T-cell (primary cell): ENCODE data around the gene SNRPB2. TPM values are rescaled to one million over a fixed set of nuclear protein-coding genes. Genes with fewer than 3 reads are reported as not detected.

Experiments used
- ATAC-seq, 4 experiments: fragments of 200-7000 bp in 3 of 4; fragments of 150-1000 bp in 1 of 4; cut with Tn5 transposase; replicated peaks in 1 of 4; 1 replicate in 3 of 4; 2 replicates in 1 of 4; pipeline ENCODE4 v1.10.0; 2021; ENCODE audit warnings: moderate library complexity in 3 of 4, mild to moderate bottlenecking in 2 of 4, moderate number of reproducible peaks in 1 of 4
- CTCF ChIA-PET, 2 donors: fragments of 300-600 bp; sonication (Branson Sonifier 250); formaldehyde crosslinking; loops; one replicate each; lab custom pipeline; 2022; ENCODE audit warnings: antibody characterized with exemption in 2 of 2; lab: Charles Lee
- POLR2A ChIA-PET, 2 donors: fragments of 300-600 bp; sonication (Branson Sonifier 250); formaldehyde crosslinking; loops; one replicate each; lab custom pipeline; 2022; ENCODE audit warnings: antibody characterized with exemption in 2 of 2; lab: Charles Lee
- DNase-seq, 35 experiments: peaks; one replicate each; pipeline versions ENCODE4 v3.0.0 to v3.0.0-alpha.2; 2013 to 2023
- H3K27ac ChIP-seq: one replicate; pipeline ENCODE4 v1.5.1; 2013; ENCODE audit warnings: low read length
- H3K27me3 ChIP-seq, 2 experiments: replicated peaks in 1 of 2; 1 replicate in 1 of 2; 2 replicates in 1 of 2; pipeline versions ENCODE4 v1.6.1 to v1.7.0; 2013; ENCODE audit warnings: low read length in 1 of 2, mixed read lengths in 1 of 2; ENCODE audit not compliant: control insufficient read depth in 2 of 2, insufficient read depth in 2 of 2; ENCODE audit errors: extremely low read depth in 1 of 2
- H3K36me3 ChIP-seq, 2 donors: 1 replicate in 1 of 2; 2 replicates in 1 of 2; pipeline versions ENCODE4 v1.6.1 to v1.7.0; 2013; ENCODE audit warnings: low read length in 1 of 2; ENCODE audit not compliant: control insufficient read depth in 2 of 2, insufficient read depth in 1 of 2; ENCODE audit errors: extremely low read depth in 1 of 2
- H3K4me1 ChIP-seq, 2 experiments: 1 replicate in 1 of 2; 2 replicates in 1 of 2; pipeline versions ENCODE4 v1.6.1 to v1.7.0; 2013; ENCODE audit warnings: low read length in 2 of 2, mixed read lengths in 1 of 2; ENCODE audit not compliant: insufficient read depth in 2 of 2, control insufficient read depth in 1 of 2; ENCODE audit errors: extremely low read depth in 1 of 2
- H3K4me3 ChIP-seq, 2 donors: 1 replicate in 1 of 2; 2 replicates in 1 of 2; pipeline versions ENCODE4 v1.5.1 to v1.7.0; 2013; ENCODE audit warnings: mild to moderate bottlenecking in 2 of 2, low read length in 1 of 2, moderate library complexity in 1 of 2; ENCODE audit not compliant: control insufficient read depth in 1 of 2; ENCODE audit errors: extremely low read depth in 1 of 2
- H3K9me3 ChIP-seq: 2 replicates; pipeline ENCODE4 v1.7.0; 2013
- H3K27ac Mint-ChIP-seq, 2 donors: one replicate each; pipeline ENCODE4 v1.8.0; 2020 to 2021; ENCODE audit warnings: mild to moderate bottlenecking in 2 of 2, mixed read lengths in 2 of 2
- H3K27me3 Mint-ChIP-seq, 2 donors: one replicate each; pipeline ENCODE4 v1.8.0; 2021 to 2022; ENCODE audit warnings: mixed read lengths in 2 of 2
- H3K36me3 Mint-ChIP-seq: one replicate; pipeline ENCODE4 v1.8.0; 2021; ENCODE audit warnings: mixed read lengths
- H3K4me1 Mint-ChIP-seq, 3 donors: one replicate each; pipeline ENCODE4 v1.8.0; 2020 to 2022; ENCODE audit warnings: mixed read lengths in 3 of 3, mild to moderate bottlenecking in 1 of 3
- H3K4me3 Mint-ChIP-seq, 3 donors: one replicate each; pipeline ENCODE4 v1.8.0; 2020 to 2022; ENCODE audit warnings: mild to moderate bottlenecking in 3 of 3, mixed read lengths in 3 of 3, moderate library complexity in 3 of 3
- H3K9me3 Mint-ChIP-seq, 3 donors: one replicate each; pipeline ENCODE4 v1.8.0; 2020 to 2022; ENCODE audit warnings: mixed read lengths in 3 of 3
- WGBS: methylation state at CpG from one replicate; pipeline ENCODE4 v1.1.5; 2013; ENCODE audit warnings: missing lambda C conversion rate; ENCODE audit not compliant: insufficient coverage; 5-methylcytosine and 5-hydroxymethylcytosine counted together
- total RNA-seq, 35 experiments: library from RNA in 6 of 35; stranded (reverse) in 6 of 35; fragments of 120-200 nt in 1 of 35; gene quantifications; one replicate each; pipeline versions ENCODE4 v1.2.1 to v1.2.4 and lab custom pipeline; 2013 to 2026

The SNRPB2 gene
- total RNA-seq, 5 donors from 2014 or later (not counting 1 experiment from before 2014, with no cell fraction given) = 31.5 to 46.7 (median 45.5) TPM

DNA sequence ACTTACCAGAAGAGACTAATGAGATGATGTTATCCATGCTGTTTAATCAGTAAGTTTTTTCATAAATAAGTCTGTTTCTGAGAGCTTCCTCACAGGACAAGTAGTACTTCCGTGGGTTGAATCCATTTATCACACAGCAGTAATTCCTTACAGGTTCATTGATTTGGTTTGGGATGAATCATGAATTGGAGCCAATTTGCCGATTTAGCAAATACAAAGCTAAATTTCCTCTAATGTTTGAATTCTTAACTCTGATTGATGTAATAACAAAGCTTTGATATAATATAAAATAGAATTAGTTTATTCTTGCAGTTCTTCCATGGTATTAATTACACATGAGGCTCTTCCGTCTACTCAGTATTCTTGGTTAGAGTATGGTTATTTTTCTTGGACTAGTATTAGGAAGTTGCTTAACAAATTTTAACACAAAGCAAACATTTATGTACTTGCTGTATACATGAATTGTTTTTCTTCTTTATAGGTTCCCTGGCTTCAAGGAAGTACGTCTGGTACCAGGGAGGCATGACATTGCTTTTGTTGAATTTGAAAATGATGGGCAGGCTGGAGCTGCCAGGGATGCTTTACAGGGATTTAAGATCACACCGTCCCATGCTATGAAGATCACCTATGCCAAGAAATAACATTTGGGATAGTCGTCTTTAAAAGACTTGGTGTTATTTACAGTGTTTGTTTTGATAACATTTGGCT is 10.7 kb downstream of the SNRPB2 start:
- ATAC-seq = no peak
- Mint-ChIP-seq H3K36me3 (peaks cover 50% of the 10 kb centered on the region), H3K9me3 (no peaks in the 10 kb centered on the region), H3K27me3 (no peaks in the 10 kb centered on the region), H3K4me3 (no peak overlapping the region), H3K27ac (no peak overlapping the region), H3K4me1 (peaks cover 6 to 11% (median 7%) of the 10 kb centered on the region in 3 donors)
- DNase-seq = no peak
- POLR2A ChIA-PET = no interaction called here
- Histone ChIP-seq H3K27me3 (no peaks in the 10 kb centered on the region), H3K9me3 (no peaks in the 10 kb centered on the region), H3K27ac (no peak overlapping the region), H3K4me1 (no peaks in the 10 kb centered on the region), H3K36me3 (peaks cover 3 to 48% of the 10 kb centered on the region in 2 donors), H3K4me3 (no peak overlapping the region)
- CTCF ChIA-PET = interaction anchor here in 1 of 2 donors (1.1 kb wide), 1 partner anchor 13 kb away, joined by 3 read pairs; no protein-coding TSS in a partner anchor
- WGBS = 100% methylated on average over 1 of the region's 6 CpGs

GRCh38 chr20:16744178-16744807 is 14.5 kb downstream of the SNRPB2 start:
- Mint-ChIP-seq H3K9me3 (no peaks in the 10 kb centered on the region), H3K27ac (no peak overlapping the region), H3K36me3 (peaks cover 32% of the 10 kb centered on the region), H3K4me1 (peaks cover 0 to under 1% (median 0%) of the 10 kb centered on the region in 3 donors), H3K27me3 (peaks cover 0 to 4% of the 10 kb centered on the region in 2 donors), H3K4me3 (no peak overlapping the region)
- Histone ChIP-seq H3K4me3 (no peak overlapping the region), H3K9me3 (no peaks in the 10 kb centered on the region), H3K27ac (no peak overlapping the region), H3K4me1 (no peaks in the 10 kb centered on the region), H3K27me3 (no peaks in the 10 kb centered on the region), H3K36me3 (peaks cover 0 to 19% of the 10 kb centered on the region in 2 donors)
- ChIA-PET POLR2A (no interaction called here), CTCF (no interaction called here)
- no peak for DNase-seq
- WGBS = 95% methylated on average over 3 of the region's 3 CpGs
- no peak for ATAC-seq

- CTCF ChIA-PET = interaction anchor here in 1 of 2 donors (0.7 kb wide), 1 partner anchor 41 kb away, joined by 3 read pairs; no protein-coding TSS in a partner anchor
- Mint-ChIP-seq H3K36me3 (peaks cover 23% of the 10 kb centered on the region), H3K27ac (no peak overlapping the region)
These were observed 15.4 kb downstream of the SNRPB2 start for GRCh38 chr20:16745204-16745603.

DNA sequence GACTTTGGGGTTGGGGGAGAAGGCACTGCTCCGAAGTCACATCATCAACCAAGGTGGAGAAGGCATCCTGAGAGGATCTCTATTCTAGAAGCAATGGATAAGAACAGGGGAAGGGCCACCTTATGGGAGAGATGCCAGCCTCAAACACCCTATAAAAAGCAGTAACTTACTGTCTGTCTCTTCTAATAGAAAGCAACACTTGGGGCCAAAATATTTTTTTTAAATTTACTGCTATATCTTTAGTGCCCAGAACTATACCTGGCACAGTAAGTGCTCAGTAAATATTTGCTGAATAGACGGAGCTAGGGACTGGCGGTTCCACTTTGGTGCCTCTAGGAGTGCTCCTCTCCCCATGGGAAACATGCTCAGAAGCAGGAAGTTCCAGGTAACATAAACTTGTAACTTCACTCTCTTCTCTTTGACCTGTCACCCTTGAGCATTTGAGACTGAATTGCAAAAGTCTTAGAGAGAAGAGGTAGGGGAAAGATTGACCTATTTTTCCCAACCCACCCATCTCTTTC is 17.5 kb downstream of the SNRPB2 start:
- Histone ChIP-seq H3K27ac (no peak overlapping the region), H3K27me3 (no peaks in the 10 kb centered on the region), H3K4me3 (no peak overlapping the region), H3K36me3 (no peaks in the 10 kb centered on the region), H3K4me1 (no peaks in the 10 kb centered on the region), H3K9me3 (no peaks in the 10 kb centered on the region)
- no peaks in the 10 kb centered on the region for H3K9me3 Mint-ChIP-seq
- peaks cover 6% of the 10 kb centered on the region for H3K36me3 Mint-ChIP-seq
- 92% methylated on average over 2 of the region's 3 CpGs for WGBS
- ATAC-seq (no peak), DNase-seq (no peak)
- H3K4me1 Mint-ChIP-seq = peaks cover 0 to 4% (median 2%) of the 10 kb centered on the region in 3 donors
- ChIA-PET CTCF (no interaction called here), POLR2A (no interaction called here)
- no peak overlapping the region for H3K27ac Mint-ChIP-seq
- H3K4me3 Mint-ChIP-seq = no peak overlapping the region
- peaks cover 0 to 12% of the 10 kb centered on the region in 2 donors for H3K27me3 Mint-ChIP-seq

More at GRCh38 chr20:16745204-16745603, 15.4 kb downstream of the SNRPB2 start:
- Histone ChIP-seq H3K9me3 (no peaks in the 10 kb centered on the region), H3K4me1 (no peaks in the 10 kb centered on the region), H3K27ac (no peak overlapping the region), H3K27me3 (no peaks in the 10 kb centered on the region), H3K4me3 (no peak overlapping the region), H3K36me3 (peaks cover 0 to 11% of the 10 kb centered on the region in 2 donors)
- H3K4me1 Mint-ChIP-seq = no peaks in the 10 kb centered on the region
- POLR2A ChIA-PET = no interaction called here
- ATAC-seq (no peak), DNase-seq (no peak)
- 90% methylated on average over 3 of the region's 5 CpGs for WGBS
- peaks cover 0 to 9% of the 10 kb centered on the region in 2 donors for H3K27me3 Mint-ChIP-seq
- H3K4me3 Mint-ChIP-seq = no peak overlapping the region
- no peaks in the 10 kb centered on the region for H3K9me3 Mint-ChIP-seq

DNA sequence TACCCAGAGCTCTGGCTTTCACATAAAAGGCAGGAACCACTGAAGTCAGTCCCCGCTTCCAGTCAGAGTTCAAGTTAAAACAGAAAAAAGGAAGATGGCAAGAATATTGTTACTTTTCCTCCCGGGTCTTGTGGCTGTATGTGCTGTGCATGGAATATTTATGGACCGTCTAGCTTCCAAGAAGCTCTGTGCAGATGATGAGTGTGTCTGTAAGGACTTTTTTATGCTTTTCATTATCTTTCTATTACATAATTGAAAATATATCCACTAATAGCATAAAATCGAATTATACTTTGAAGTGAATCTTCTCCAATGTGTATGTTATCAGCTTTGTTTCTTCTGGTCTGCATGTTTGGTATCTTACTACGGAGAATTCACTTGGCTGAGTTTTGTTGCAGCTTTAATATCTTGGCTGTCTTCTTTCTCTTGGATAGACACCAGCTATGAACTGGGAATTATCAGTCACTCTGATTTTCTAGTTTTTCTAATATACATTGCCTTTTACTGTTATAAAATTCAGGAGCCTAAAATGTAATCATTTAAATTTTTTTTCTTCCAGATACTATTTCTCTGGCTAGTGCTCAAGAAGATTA is 18.6 kb downstream of the SNRPB2 start, which contains the start of gene OTOR:
Gene OTOR (plus strand): TSS at position 51 of the 593 bp plus-strand sequence. CDS start 44 bp downstream, at position 95.
- Mint-ChIP-seq H3K27ac (no peak within 1 kb of the TSS), H3K36me3 (no peaks in the 10 kb centered on the region), H3K4me1 (peaks cover 0 to 4% (median 2%) of the 10 kb centered on the region in 3 donors), H3K9me3 (no peaks in the 10 kb centered on the region), H3K4me3 (no peak within 1 kb of the TSS), H3K27me3 (peaks cover 0 to 12% of the 10 kb centered on the region in 2 donors)
- DNase-seq = no peak
- Histone ChIP-seq H3K27ac (no peak within 1 kb of the TSS), H3K9me3 (no peaks in the 10 kb centered on the region), H3K27me3 (no peaks in the 10 kb centered on the region), H3K4me3 (no peak within 1 kb of the TSS), H3K4me1 (no peaks in the 10 kb centered on the region), H3K36me3 (no peaks in the 10 kb centered on the region)
- POLR2A ChIA-PET = no interaction called here
- ATAC-seq = no peak
- WGBS = 79% methylated on average over 2 of the region's 5 CpGs
- CTCF ChIA-PET = no interaction called here

GRCh38 chr20:16749573-16749972 is 19.7 kb downstream of the SNRPB2 start:
- no peak for DNase-seq
- POLR2A ChIA-PET = no interaction called here

More at GRCh38 chr20:16749573-16749972, 19.7 kb downstream of the SNRPB2 start:
- H3K9me3 Mint-ChIP-seq = no peaks in the 10 kb centered on the region
- WGBS = 57% methylated on average over 7 of the region's 11 CpGs
- H3K4me3 Mint-ChIP-seq = no peak overlapping the region
- H3K36me3 Mint-ChIP-seq = no peaks in the 10 kb centered on the region
- CTCF ChIA-PET = no interaction called here
- Histone ChIP-seq H3K4me1 (no peaks in the 10 kb centered on the region), H3K4me3 (no peak overlapping the region), H3K36me3 (no peaks in the 10 kb centered on the region), H3K27me3 (no peaks in the 10 kb centered on the region), H3K9me3 (no peaks in the 10 kb centered on the region), H3K27ac (no peak overlapping the region)
- peaks cover 0 to 4% (median 2%) of the 10 kb centered on the region in 3 donors for H3K4me1 Mint-ChIP-seq
- H3K27ac Mint-ChIP-seq = no peak overlapping the region
- H3K27me3 Mint-ChIP-seq = peaks cover 0 to 15% of the 10 kb centered on the region in 2 donors
- ATAC-seq = no peak
